CD14-positive monocyte (primary cell): ENCODE data around the gene PIEZO1. TPM values are rescaled to one million over a fixed set of nuclear protein-coding genes. Genes with fewer than 3 reads are reported as not detected.
A peak's percentile ranks its signal among the peaks of the same experiment; 100 is the strongest.

Source experiments
- DNase-seq, 3 donors: peaks; one replicate each; pipeline ENCODE4 v3.0.0-alpha.2; 2011 to 2022
- H2AFZ ChIP-seq: 2 replicates; pipeline ENCODE4 v1.6.0; 2012; ENCODE audit warnings: mild to moderate bottlenecking, low read depth, low read length, inconsistent platforms; ENCODE audit not compliant: insufficient read depth, poor library complexity, severe bottlenecking
- H3K27ac ChIP-seq, 2 donors: 1 replicate in 1 of 2; 2 replicates in 1 of 2; pipeline ENCODE4 v1.5.1; 2012 to 2013; ENCODE audit warnings: low read length in 2 of 2, control low read depth in 1 of 2, inconsistent platforms in 1 of 2, low read depth in 1 of 2, mild to moderate bottlenecking in 1 of 2
- H3K27me3 ChIP-seq, 2 donors: one replicate each; pipeline versions ENCODE4 v1.6.0 to v1.6.1; 2011 to 2013; ENCODE audit warnings: low read length in 2 of 2; ENCODE audit not compliant: control insufficient read depth in 2 of 2, insufficient read depth in 2 of 2
- H3K36me3 ChIP-seq, 2 donors: replicated peaks in 1 of 2; 1 replicate in 1 of 2; 2 replicates in 1 of 2; pipeline versions ENCODE4 v1.5.1 to v1.6.1; 2012 to 2013; ENCODE audit warnings: low read length in 2 of 2, control low read depth in 1 of 2, inconsistent platforms in 1 of 2, mild to moderate bottlenecking in 1 of 2; ENCODE audit not compliant: insufficient read depth in 2 of 2, control insufficient read depth in 1 of 2
- H3K4me1 ChIP-seq, 2 donors: 1 replicate in 1 of 2; 2 replicates in 1 of 2; pipeline versions ENCODE4 v1.5.1 to v1.6.1; 2012 to 2013; ENCODE audit warnings: low read length in 2 of 2, control low read depth in 1 of 2, inconsistent platforms in 1 of 2, mild to moderate bottlenecking in 1 of 2, moderate library complexity in 1 of 2; ENCODE audit not compliant: insufficient read depth in 2 of 2, control insufficient read depth in 1 of 2
- H3K4me2 ChIP-seq: replicated peaks from 2 replicates; pipeline ENCODE3; 2012; ENCODE audit warnings: low read length, moderate library complexity, mild to moderate bottlenecking; ENCODE audit not compliant: poor library complexity, severe bottlenecking; ENCODE audit errors: extremely low read depth
- H3K4me3 ChIP-seq, 3 experiments: fragments of 200-600 bp in 1 of 3; sonication (generic) in 1 of 3; replicated peaks in 1 of 3; 1 replicate in 2 of 3; 2 replicates in 1 of 3; pipeline ENCODE4 v1.5.1; 2011 to 2013; ENCODE audit warnings: low read length in 3 of 3, mild to moderate bottlenecking in 3 of 3, control low read depth in 2 of 3, low read depth in 2 of 3, inconsistent platforms in 1 of 3, moderate library complexity in 1 of 3
- H3K79me2 ChIP-seq: 2 replicates; pipeline ENCODE4 v1.6.0; 2012; ENCODE audit warnings: mild to moderate bottlenecking, control low read depth, inconsistent platforms, low read length, moderate library complexity; ENCODE audit not compliant: insufficient read depth
- H3K9ac ChIP-seq: 2 replicates; pipeline ENCODE4 v1.6.0; 2017; ENCODE audit warnings: low read length, mild to moderate bottlenecking; ENCODE audit not compliant: insufficient read depth, poor library complexity, severe bottlenecking
- H3K9me3 ChIP-seq, 2 donors: replicated peaks in 1 of 2; 1 replicate in 1 of 2; 2 replicates in 1 of 2; pipeline versions ENCODE4 v1.5.1 to v1.6.1; 2012 to 2013; ENCODE audit warnings: low read length in 2 of 2, control low read depth in 1 of 2; ENCODE audit not compliant: control insufficient read depth in 1 of 2, insufficient read depth in 1 of 2
- H4K20me1 ChIP-seq: 2 replicates; pipeline ENCODE4 v1.6.0; 2012; ENCODE audit warnings: mild to moderate bottlenecking, low read length, control low read depth, moderate library complexity; ENCODE audit not compliant: insufficient read depth
- H3K27ac Mint-ChIP-seq, 7 donors: one replicate each; pipeline ENCODE4 v1.8.0; 2020; ENCODE audit warnings: mild to moderate bottlenecking in 7 of 7, mixed read lengths in 7 of 7, moderate library complexity in 6 of 7, inconsistent platforms in 2 of 7
- H3K27me3 Mint-ChIP-seq, 3 donors: one replicate each; pipeline ENCODE4 v1.8.0; 2021 to 2022; ENCODE audit warnings: low read depth in 3 of 3, mild to moderate bottlenecking in 3 of 3, mixed read lengths in 3 of 3, moderate library complexity in 3 of 3, inconsistent platforms in 1 of 3
- H3K36me3 Mint-ChIP-seq, 2 donors: one replicate each; pipeline ENCODE4 v1.8.0; 2020; ENCODE audit warnings: mixed read lengths in 2 of 2, inconsistent platforms in 1 of 2, mild to moderate bottlenecking in 1 of 2
- H3K4me1 Mint-ChIP-seq: one replicate; pipeline ENCODE4 v1.8.0; 2020; ENCODE audit warnings: mild to moderate bottlenecking, mixed read lengths
- H3K4me3 Mint-ChIP-seq, 2 donors: one replicate each; pipeline ENCODE4 v1.8.0; 2020; ENCODE audit warnings: mild to moderate bottlenecking in 2 of 2, mixed read lengths in 2 of 2, moderate library complexity in 1 of 2
- H3K9me3 Mint-ChIP-seq, 7 donors: one replicate each; pipeline ENCODE4 v1.8.0; 2020 to 2022; ENCODE audit warnings: mixed read lengths in 7 of 7, mild to moderate bottlenecking in 6 of 7, moderate library complexity in 6 of 7, inconsistent platforms in 2 of 7
- WGBS: methylation state at CpG from one replicate; pipeline ENCODE4 v1.1.5; 2013; ENCODE audit warnings: missing lambda C conversion rate; ENCODE audit not compliant: insufficient coverage; 5-methylcytosine and 5-hydroxymethylcytosine counted together
- intact Hi-C, 2 donors: fragments of 100-400 bp; cut with micrococcal nuclease; formaldehyde crosslinking; loops; one replicate each; pipeline versions ENCODE4 v1.15.0 to v1.15.1; 2023
- polyA plus RNA-seq, 3 donors: library from polyadenylated mRNA; depleted of rRNA in 1 of 3; unstranded in 2 of 3; stranded (reverse) in 1 of 3; fragments of 300-500 nt in 2 of 3; fragments of >200 nt in 1 of 3; fragmentation: Illumina TruSeq in 2 of 3; gene quantifications; 1 replicate in 2 of 3; 2 replicates in 1 of 3; pipeline ENCODE4 v1.2.3, GENCODE V29; 2012 to 2021
- TF ChIP-seq, protein P1 (sequence below): fragments of 200-600 bp; IDR thresholded peaks from one replicate; pipeline ENCODE4 v1.8.0; 2022; ENCODE audit warnings: antibody characterized with exemption, mild to moderate bottlenecking

The PIEZO1 gene
- polyA plus RNA-seq, 3 donors: 10.2 to 405 (median 15.0) TPM

DNA sequence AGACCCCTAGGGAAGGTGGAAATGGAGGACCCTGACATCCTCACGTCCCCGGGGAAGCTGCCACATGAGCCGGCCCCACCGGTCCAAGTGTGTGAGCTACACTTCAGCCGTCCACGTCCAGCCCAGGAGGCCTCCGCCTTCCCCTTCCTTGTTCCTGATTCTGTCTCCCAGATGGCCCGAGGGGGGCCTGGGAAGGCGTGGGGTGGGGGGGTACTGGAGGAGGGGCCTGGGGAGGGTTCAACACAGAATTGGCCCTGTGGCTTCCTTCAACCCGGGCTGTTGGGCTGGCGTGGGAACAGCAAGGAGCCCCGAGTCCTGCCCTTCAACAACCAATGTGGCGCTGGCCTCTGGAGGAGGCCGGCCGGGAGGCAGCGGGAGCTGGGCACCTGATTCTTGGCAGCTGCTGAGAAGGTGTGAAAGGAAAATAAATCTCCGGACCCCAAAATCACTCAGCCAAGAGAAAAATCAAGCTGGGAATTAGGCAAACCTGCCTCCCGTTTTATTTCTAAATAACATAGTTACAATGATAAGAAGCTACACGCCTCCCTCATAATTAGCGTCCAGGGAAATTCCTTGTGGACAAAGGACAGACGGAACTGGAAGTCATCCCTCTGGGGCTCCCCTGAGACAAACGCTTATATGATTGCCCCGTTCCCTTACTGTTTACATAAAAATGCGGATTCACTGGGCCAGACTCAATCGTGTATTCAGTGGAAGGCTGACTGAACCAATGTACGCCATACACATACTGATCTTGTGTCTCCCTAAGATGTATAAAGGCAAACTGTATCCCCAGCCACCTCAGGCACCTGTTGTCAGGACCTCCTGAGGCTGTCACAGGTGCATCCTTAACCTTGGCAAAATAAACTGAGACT is 28.5 kb upstream of the PIEZO1 start:
- Mint-ChIP-seq H3K4me3 (no peak overlapping the region), H3K36me3 (peaks cover 14 to 26% of the 10 kb centered on the region in 2 donors), H3K27ac (no peak overlapping the region), H3K9me3 (peaks cover 0 to 2% (median 0%) of the 10 kb centered on the region in 7 donors), H3K27me3 (peaks cover 0 to 2% (median 0%) of the 10 kb centered on the region in 3 donors), H3K4me1 (peaks cover 28% of the 10 kb centered on the region)
- no peak overlapping the region for H3K27ac ChIP-seq
- TF ChIP-seq, protein P1, sequence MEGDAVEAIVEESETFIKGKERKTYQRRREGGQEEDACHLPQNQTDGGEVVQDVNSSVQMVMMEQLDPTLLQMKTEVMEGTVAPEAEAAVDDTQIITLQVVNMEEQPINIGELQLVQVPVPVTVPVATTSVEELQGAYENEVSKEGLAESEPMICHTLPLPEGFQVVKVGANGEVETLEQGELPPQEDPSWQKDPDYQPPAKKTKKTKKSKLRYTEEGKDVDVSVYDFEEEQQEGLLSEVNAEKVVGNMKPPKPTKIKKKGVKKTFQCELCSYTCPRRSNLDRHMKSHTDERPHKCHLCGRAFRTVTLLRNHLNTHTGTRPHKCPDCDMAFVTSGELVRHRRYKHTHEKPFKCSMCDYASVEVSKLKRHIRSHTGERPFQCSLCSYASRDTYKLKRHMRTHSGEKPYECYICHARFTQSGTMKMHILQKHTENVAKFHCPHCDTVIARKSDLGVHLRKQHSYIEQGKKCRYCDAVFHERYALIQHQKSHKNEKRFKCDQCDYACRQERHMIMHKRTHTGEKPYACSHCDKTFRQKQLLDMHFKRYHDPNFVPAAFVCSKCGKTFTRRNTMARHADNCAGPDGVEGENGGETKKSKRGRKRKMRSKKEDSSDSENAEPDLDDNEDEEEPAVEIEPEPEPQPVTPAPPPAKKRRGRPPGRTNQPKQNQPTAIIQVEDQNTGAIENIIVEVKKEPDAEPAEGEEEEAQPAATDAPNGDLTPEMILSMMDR: no peak
- H3K4me2 ChIP-seq: peak overlapping the region; percentile 99
- DNase-seq: no peak
- H3K9ac ChIP-seq: no peak overlapping the region
- H3K79me2 ChIP-seq: peaks cover 30% of the 10 kb centered on the region
- intact Hi-C loops: loop anchor here in 1 of 2 donors (2.0 to 10.0 kb wide), 2 partner anchors 43 to 401 kb away; partner anchors contain the start of genes GALNS, TRAPPC2L and ZNF778
- H3K4me3 ChIP-seq: peak overlapping the region in 1 of 3 experiments; percentile 83
- no peak overlapping the region for H2AFZ ChIP-seq
- H3K36me3 ChIP-seq: peaks cover 9 to 13% of the 10 kb centered on the region in 2 donors
- 81% methylated on average over 9 of the region's 26 CpGs for WGBS
- no peaks in the 10 kb centered on the region for H3K9me3 ChIP-seq
- peaks cover 35 to 42% of the 10 kb centered on the region in 2 donors for H3K4me1 ChIP-seq
- peaks cover 41% of the 10 kb centered on the region for H4K20me1 ChIP-seq
- no peaks in the 10 kb centered on the region for H3K27me3 ChIP-seq

DNA sequence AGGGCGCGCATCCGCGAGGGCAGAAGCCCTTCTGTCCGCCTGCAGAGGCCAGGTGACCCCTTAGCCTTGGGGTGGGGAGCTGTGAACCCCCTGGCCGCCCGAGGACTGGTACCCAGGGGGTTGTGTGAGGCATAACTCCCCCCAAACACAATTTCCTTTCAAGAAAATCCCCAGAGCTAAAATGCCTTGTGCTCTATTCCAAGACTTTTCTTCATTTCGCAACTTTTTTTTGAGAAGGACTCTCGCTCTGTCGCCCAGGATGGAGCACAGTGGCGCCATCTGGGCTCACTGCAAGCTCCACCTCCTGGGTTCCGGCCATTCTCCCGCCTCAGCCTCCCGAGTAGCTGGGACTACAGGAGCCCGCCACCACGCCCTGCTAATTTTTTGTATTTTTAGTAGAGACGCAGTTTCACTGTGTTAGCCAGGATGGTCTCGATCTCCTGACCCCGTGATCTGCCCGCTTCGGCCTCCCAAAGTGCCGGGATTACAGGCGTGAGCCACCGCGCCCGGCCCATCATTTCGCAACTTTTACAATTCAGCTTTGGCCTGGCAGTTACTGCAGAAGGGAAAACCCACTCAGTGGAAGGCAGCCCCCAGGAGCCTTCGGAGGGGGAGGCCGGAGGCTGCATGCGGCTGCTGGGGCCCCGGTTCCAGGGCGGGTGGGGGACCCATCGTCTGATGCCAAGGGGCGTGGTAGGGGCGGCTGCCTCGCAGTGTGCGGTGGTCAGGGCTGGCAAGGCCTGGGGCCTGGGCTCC is 27.7 kb upstream of the PIEZO1 start:
- peak overlapping the region in 6 of 7 donors; percentile 46 to 87 (median 80) for H3K27ac Mint-ChIP-seq
- Histone ChIP-seq H2AFZ (peak overlapping the region; percentile 80), H3K9ac (peak overlapping the region; percentile 84), H3K9me3 (no peaks in the 10 kb centered on the region), H3K4me3 (peak overlapping the region; percentile 48 to 83 (median 58)), H3K27ac (peak overlapping the region; percentile 42 to 93), H4K20me1 (peaks cover 47% of the 10 kb centered on the region), H3K4me2 (peak overlapping the region; percentile 99), H3K27me3 (no peaks in the 10 kb centered on the region), H3K4me1 (peaks cover 35 to 42% of the 10 kb centered on the region in 2 donors), H3K79me2 (peaks cover 38% of the 10 kb centered on the region), H3K36me3 (peaks cover 14 to 22% of the 10 kb centered on the region in 2 donors)
- H3K4me3 Mint-ChIP-seq: peak overlapping the region; percentile 73 to 87
- TF ChIP-seq, protein P1: peak; percentile 38
- H3K9me3 Mint-ChIP-seq: no peaks in the 10 kb centered on the region
- H3K36me3 Mint-ChIP-seq: peaks cover 19 to 29% of the 10 kb centered on the region in 2 donors
- peaks cover 28% of the 10 kb centered on the region for H3K4me1 Mint-ChIP-seq
- peaks cover 0 to 2% (median 0%) of the 10 kb centered on the region in 3 donors for H3K27me3 Mint-ChIP-seq
- intact Hi-C loops: loop anchor here (1.0 to 10.0 kb wide), 3 partner anchors 9 to 402 kb away; partner anchors contain the start of genes CDT1 (in 1 of the 2), GALNS (in 1 of the 2), TRAPPC2L (in 1 of the 2) and ZNF778 (in 1 of the 2)
- 7% methylated on average over 17 of the region's 37 CpGs for WGBS
- DNase-seq: peak in 2 of 3 donors; percentile 39 to 63
